Hepatocyte (in vitro differentiated cells): Measurements from ENCODE around the gene RBM28. TPM values are rescaled to one million over a fixed set of nuclear protein-coding genes. Genes with fewer than 3 reads are reported as not detected.

Source experiments
- DNase-seq: peaks from one replicate; pipeline ENCODE4 v3.0.0-alpha.2; 2016; ENCODE audit warnings: low spot score
- H2AFZ ChIP-seq: fragments of 200-600 bp; sonication (generic); 2 replicates; pipeline ENCODE4 v1.6.0; 2016; ENCODE audit warnings: antibody characterized with exemption, mild to moderate bottlenecking
- H3K27ac ChIP-seq: fragments of 200-600 bp; sonication (generic); 2 replicates; pipeline ENCODE4 v1.5.1; 2016; ENCODE audit warnings: mild to moderate bottlenecking
- H3K27me3 ChIP-seq: fragments of 200-600 bp; sonication (generic); 2 replicates; pipeline ENCODE4 v1.6.1; 2016
- H3K36me3 ChIP-seq: fragments of 200-600 bp; sonication (generic); replicated peaks from 2 replicates; pipeline ENCODE4 v1.5.1; 2016; ENCODE audit warnings: low read depth; ENCODE audit not compliant: insufficient read depth
- H3K4me1 ChIP-seq: fragments of 200-600 bp; sonication (generic); 2 replicates; pipeline ENCODE4 v1.5.1; 2016; ENCODE audit warnings: mild to moderate bottlenecking, moderate library complexity; ENCODE audit not compliant: insufficient read depth
- H3K4me2 ChIP-seq: fragments of 200-600 bp; sonication (generic); 2 replicates; pipeline ENCODE4 v1.6.0; 2016
- H3K4me3 ChIP-seq: fragments of 200-600 bp; sonication (generic); 2 replicates; pipeline ENCODE4 v1.5.1; 2016; ENCODE audit warnings: mild to moderate bottlenecking
- H3K79me2 ChIP-seq: fragments of 200-600 bp; sonication (generic); 2 replicates; pipeline ENCODE4 v1.6.0; 2017; ENCODE audit warnings: mild to moderate bottlenecking
- H3K9me2 ChIP-seq: fragments of 200-600 bp; sonication (generic); replicated peaks from 2 replicates; pipeline ENCODE4 v1.6.0; 2017; ENCODE audit warnings: mild to moderate bottlenecking; ENCODE audit not compliant: insufficient read depth
- H3K9me3 ChIP-seq: fragments of 200-600 bp; sonication (generic); 2 replicates; pipeline ENCODE4 v1.5.1; 2016; ENCODE audit warnings: low read depth, mild to moderate bottlenecking
- H4K20me1 ChIP-seq: fragments of 200-600 bp; sonication (generic); 2 replicates; pipeline ENCODE4 v1.6.0; 2016; ENCODE audit warnings: mild to moderate bottlenecking; ENCODE audit not compliant: insufficient read depth, poor library complexity, severe bottlenecking
- EZH2 ChIP-seq: fragments of 200-600 bp; sonication (generic); IDR thresholded peaks from 2 replicates; pipeline ENCODE4 v1.6.1; 2016; ENCODE audit warnings: antibody characterized with exemption, mild to moderate bottlenecking, borderline replicate concordance
- EZH2phosphoT487 ChIP-seq: fragments of 200-600 bp; sonication (generic); IDR thresholded peaks from one replicate; pipeline ENCODE4 v1.6.1; 2018; ENCODE audit warnings: antibody characterized with exemption, mild to moderate bottlenecking, low read depth, moderate library complexity; ENCODE audit not compliant: unreplicated experiment, severe bottlenecking
- WGBS: methylation state at CpG from one replicate; pipeline ENCODE4 v1.1.6; 2016; ENCODE audit warnings: low lambda C conversion rate; ENCODE audit errors: missing lambda C conversion rate; 5-methylcytosine and 5-hydroxymethylcytosine counted together
- polyA plus RNA-seq: library from polyadenylated mRNA; unstranded; fragments of >200 nt; fragmentation: Nextera tagmentation; extraction: Ambion mirVana; gene quantifications from 2 replicates; pipeline ENCODE4 v1.2.1, GENCODE V29; 2016
- total RNA-seq: library from RNA; depleted of rRNA; stranded (reverse); fragments of >200 nt; gene quantifications from 2 replicates; pipeline ENCODE4 v1.2.3, GENCODE V29; 2014
- TF ChIP-seq, protein P1 (sequence below): fragments of 200-600 bp; sonication (generic); IDR thresholded peaks from 2 replicates; pipeline ENCODE4 v1.5.1; 2016; ENCODE audit warnings: antibody characterized with exemption, mild to moderate bottlenecking; ENCODE audit not compliant: poor library complexity

The RBM28 gene
- total and polyA plus RNA-seq, 2 experiments from 2014 or later, result 19.3 to 26.4 TPM

DNA sequence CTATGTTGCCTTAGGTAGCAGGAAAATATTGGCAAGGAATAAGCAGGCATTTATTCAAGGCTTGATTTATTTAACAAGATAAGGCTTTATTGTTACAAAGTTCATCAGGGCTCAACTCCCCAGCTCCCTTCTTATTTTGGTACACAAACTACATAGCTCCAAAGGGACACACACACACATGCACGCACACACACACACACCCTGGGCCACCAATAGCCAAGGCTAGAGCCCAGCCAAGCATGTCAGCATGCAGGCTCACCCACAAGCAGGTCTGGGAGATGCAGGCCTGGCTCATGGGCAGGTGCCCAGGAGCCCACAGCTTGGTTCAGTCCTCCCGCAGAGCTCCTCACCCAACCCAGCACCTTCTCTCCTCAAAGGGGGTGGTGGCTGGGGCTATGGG lies 79.2 kb downstream of the RBM28 start:
- Histone ChIP-seq H3K9me2 (no peaks in the 10 kb centered on the region), H4K20me1 (no peaks in the 10 kb centered on the region), H3K9me3 (no peaks in the 10 kb centered on the region), H3K36me3 (no peaks in the 10 kb centered on the region), H3K4me3 (no peak overlapping the region), H3K27me3 (no peaks in the 10 kb centered on the region), H2AFZ (no peak overlapping the region), H3K27ac (no peak overlapping the region), H3K4me1 (peaks cover 33% of the 10 kb centered on the region), H3K79me2 (no peaks in the 10 kb centered on the region), H3K4me2 (no peak overlapping the region)
- no peak for DNase-seq
- TF ChIP-seq, protein P1, sequence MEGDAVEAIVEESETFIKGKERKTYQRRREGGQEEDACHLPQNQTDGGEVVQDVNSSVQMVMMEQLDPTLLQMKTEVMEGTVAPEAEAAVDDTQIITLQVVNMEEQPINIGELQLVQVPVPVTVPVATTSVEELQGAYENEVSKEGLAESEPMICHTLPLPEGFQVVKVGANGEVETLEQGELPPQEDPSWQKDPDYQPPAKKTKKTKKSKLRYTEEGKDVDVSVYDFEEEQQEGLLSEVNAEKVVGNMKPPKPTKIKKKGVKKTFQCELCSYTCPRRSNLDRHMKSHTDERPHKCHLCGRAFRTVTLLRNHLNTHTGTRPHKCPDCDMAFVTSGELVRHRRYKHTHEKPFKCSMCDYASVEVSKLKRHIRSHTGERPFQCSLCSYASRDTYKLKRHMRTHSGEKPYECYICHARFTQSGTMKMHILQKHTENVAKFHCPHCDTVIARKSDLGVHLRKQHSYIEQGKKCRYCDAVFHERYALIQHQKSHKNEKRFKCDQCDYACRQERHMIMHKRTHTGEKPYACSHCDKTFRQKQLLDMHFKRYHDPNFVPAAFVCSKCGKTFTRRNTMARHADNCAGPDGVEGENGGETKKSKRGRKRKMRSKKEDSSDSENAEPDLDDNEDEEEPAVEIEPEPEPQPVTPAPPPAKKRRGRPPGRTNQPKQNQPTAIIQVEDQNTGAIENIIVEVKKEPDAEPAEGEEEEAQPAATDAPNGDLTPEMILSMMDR, result no peak
- 98% methylated on average over 2 of the region's 2 CpGs for WGBS

DNA sequence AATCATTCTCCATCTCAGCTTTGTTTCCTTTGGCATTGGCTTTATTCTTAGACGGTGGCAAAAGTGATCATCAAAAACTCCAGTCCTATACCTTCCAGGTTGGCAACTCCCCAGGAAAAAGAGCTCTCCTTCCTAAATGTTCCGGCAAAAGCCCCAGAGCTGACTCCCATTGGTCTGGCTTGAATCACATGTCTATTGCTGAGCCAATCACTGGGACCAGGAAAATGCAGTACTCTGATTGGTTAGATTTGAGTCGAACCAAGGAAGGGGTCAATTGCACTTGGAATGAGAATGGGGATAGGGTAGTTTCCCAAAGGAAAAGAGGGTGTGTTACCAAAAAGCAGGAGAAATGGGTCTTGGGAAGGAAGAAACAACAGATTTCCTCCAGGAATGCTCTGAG lies 80.3 kb downstream of the RBM28 start:
- Histone ChIP-seq H3K4me1 (peaks cover 44% of the 10 kb centered on the region), H2AFZ (no peak overlapping the region), H3K9me2 (no peaks in the 10 kb centered on the region), H3K27ac (no peak overlapping the region), H4K20me1 (no peaks in the 10 kb centered on the region), H3K4me2 (no peak overlapping the region), H3K79me2 (no peaks in the 10 kb centered on the region), H3K9me3 (no peaks in the 10 kb centered on the region), H3K4me3 (no peak overlapping the region), H3K36me3 (no peaks in the 10 kb centered on the region), H3K27me3 (no peaks in the 10 kb centered on the region)
- WGBS, result 93% methylated on average over 3 of the region's 3 CpGs
- DNase-seq, result no peak
- TF ChIP-seq EZH2phosphoT487, result no peak
- TF ChIP-seq, protein P1, result no peak
- TF ChIP-seq EZH2, result no peak

DNA sequence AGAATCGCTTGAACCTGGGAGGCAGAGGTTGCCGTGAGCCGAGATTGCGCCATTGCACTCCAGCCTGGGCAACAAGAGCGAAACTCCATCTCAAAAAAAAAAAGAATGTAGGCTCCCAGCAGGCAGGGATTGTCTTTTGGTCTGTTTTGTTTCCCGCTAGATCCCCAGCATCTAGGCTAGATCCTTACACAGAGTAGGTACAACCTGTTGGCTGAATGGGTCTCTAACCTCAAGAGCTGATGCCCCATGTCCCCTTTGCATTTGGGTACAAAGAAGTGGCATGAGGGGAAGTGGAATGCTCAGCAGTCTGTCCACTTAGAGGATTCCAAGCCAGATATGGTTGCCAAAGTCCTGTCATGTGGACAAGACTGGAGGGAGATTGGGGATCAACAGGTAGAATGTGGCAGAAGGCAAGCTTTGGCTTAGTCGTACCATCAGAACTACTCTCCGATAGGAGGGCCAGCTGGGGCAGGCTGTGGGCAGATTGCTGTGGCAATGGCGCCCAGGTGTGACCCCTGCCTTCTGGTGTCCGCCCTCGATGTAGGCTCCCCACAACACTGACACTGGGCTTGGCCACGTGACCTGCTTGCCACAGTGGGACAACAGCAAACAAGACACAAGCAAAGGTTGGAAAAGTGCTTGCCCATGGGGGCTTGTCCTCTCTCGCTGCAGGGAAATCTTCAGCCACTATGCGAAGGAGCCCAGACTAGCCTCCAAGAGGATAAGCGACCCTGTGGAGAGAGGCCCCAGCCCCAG lies 81.3 kb downstream of the RBM28 start:
- H3K9me3 ChIP-seq, result no peaks in the 10 kb centered on the region
- no peaks in the 10 kb centered on the region for H3K36me3 ChIP-seq
- no peak overlapping the region for H3K4me3 ChIP-seq
- H4K20me1 ChIP-seq, result no peaks in the 10 kb centered on the region
- no peak overlapping the region for H2AFZ ChIP-seq
- no peak overlapping the region for H3K4me2 ChIP-seq
- H3K9me2 ChIP-seq, result no peaks in the 10 kb centered on the region
- H3K79me2 ChIP-seq, result no peaks in the 10 kb centered on the region
- TF ChIP-seq EZH2 (no peak), EZH2phosphoT487 (no peak)
- TF ChIP-seq, protein P1, result no peak
- no peak for DNase-seq
- 96% methylated on average over 15 of the region's 15 CpGs for WGBS
- H3K27ac ChIP-seq, result no peak overlapping the region
- H3K4me1 ChIP-seq, result peaks cover 36% of the 10 kb centered on the region
- H3K27me3 ChIP-seq, result no peaks in the 10 kb centered on the region
